Stimulated activated effector memory CD8-positive, alpha-beta T cell treated with anti-CD3 and anti-CD28 coated beads, Interleukin-12 subunit alpha, Interleukin-12 subunit beta, amount 100 ng/mL, for 72 hours (primary cell): Measurements from ENCODE around the gene FRY.

Experiments
- ATAC-seq: fragments of 150-1000 bp; cut with Tn5 transposase; 2 replicates; pipeline ENCODE4 v1.10.0; 2021
- DNase-seq, 2 donors: peaks; one replicate each; pipeline ENCODE4 v3.0.0; 2021 to 2022; ENCODE audit warnings: low spot score in 2 of 2
- H3K27ac Mint-ChIP-seq: one replicate; pipeline ENCODE4 v1.8.0; 2022; ENCODE audit warnings: mild to moderate bottlenecking, mixed read lengths
- H3K36me3 Mint-ChIP-seq: one replicate; pipeline ENCODE4 v1.8.0; 2022; ENCODE audit warnings: mild to moderate bottlenecking, mixed read lengths
- H3K4me1 Mint-ChIP-seq: one replicate; pipeline ENCODE4 v1.8.0; 2022; ENCODE audit warnings: mixed read lengths
- H3K4me3 Mint-ChIP-seq: one replicate; pipeline ENCODE4 v1.8.0; 2022; ENCODE audit warnings: mild to moderate bottlenecking, mixed read lengths
- H3K9me3 Mint-ChIP-seq: one replicate; pipeline ENCODE4 v1.8.0; 2022; ENCODE audit warnings: mixed read lengths

The FRY gene

DNA sequence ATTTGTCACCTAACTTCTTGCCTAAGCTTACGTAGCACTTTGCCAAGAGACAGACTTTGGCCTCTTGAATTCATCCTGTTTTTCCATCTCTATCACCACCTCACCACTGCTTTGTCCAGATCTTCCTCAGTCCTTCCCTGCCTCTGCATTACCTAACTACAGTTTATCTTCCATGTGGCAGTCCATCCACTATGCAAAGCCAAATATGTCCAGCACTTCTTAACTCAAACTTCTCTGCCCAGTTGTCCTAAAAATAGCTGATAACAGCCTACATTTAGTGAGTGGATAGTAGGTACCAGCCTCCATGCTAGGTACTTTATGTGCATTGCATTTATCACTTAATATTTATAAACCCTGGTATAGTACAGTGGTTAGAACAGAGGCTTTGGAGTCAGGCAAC is 172.2 kb downstream of the FRY start:
- Mint-ChIP-seq H3K27ac (no peak overlapping the region), H3K4me1 (no peaks in the 10 kb centered on the region), H3K4me3 (no peak overlapping the region), H3K36me3 (no peaks in the 10 kb centered on the region), H3K9me3 (no peaks in the 10 kb centered on the region)
- DNase-seq (no peak), ATAC-seq (no peak)

DNA sequence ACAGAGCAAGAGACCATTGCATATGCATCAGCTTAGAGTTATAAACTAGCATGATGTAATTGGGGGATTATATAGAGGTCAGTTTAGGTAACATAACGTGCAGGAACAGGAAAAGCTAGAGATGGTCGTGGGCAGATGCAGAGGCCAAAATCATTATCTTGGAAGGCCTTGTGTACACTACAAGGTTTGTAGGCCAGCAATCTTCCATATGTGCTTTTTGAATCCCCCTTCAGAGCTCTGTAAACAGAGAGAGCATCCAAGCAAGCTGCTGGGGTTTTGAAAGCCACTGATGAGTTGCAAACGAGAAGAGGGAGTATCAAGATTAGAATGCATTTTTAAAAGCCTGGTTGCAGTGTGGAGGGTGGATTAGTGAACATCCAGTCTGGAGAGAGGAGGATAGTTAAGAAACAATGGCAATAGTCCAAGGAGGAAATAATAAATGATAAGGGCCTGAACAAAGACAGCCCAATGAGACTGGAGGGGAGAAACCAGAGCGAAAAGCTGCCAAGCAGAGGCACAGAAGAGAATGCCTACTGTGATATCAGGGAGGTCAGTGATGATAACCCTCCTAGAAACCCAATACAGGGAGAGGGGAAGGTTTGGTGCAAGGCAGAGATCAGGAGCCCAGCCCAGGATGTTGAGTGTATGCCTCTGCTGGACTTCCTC is 174.0 kb downstream of the FRY start:
- H3K36me3 Mint-ChIP-seq = no peaks in the 10 kb centered on the region
- H3K4me1 Mint-ChIP-seq = no peaks in the 10 kb centered on the region
- no peaks in the 10 kb centered on the region for H3K9me3 Mint-ChIP-seq
- ATAC-seq (no peak), DNase-seq (no peak)
- H3K4me3 Mint-ChIP-seq = no peak overlapping the region
- no peak overlapping the region for H3K27ac Mint-ChIP-seq

DNA sequence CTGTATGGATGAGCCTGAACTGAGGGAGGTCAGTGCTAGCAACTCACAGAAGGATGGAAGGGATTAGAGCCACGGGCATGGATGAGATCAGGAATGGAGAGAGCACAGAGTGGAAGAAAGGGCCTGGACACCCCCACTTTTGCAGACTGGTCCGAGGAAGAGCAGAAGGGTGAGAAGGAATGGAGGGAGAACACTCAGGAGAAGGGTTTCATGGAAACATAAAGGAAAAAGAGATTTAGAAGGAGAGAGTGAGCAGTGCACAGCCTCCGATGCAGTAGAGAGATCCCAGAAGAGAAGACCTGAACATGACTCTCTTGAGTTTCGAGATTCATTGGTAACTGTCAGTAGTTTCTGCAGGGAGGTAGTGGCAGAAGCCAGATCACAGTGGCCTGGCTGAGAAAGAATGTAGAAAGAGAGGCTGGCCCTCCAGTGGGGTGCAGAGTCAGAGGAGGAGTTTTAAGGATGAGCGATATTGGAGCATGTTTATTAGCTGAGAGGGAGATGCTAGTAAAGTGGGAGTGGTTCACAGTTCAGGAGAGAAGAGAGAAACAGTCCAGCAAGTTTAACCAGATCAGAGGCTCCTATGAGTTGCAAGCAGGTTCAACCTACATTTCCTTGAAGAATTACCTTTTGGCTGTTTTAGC is 174.6 kb downstream of the FRY start:
- Mint-ChIP-seq H3K4me3 (no peak overlapping the region), H3K36me3 (no peaks in the 10 kb centered on the region), H3K9me3 (no peaks in the 10 kb centered on the region), H3K27ac (no peak overlapping the region), H3K4me1 (no peaks in the 10 kb centered on the region)
- ATAC-seq (no peak), DNase-seq (no peak)

DNA sequence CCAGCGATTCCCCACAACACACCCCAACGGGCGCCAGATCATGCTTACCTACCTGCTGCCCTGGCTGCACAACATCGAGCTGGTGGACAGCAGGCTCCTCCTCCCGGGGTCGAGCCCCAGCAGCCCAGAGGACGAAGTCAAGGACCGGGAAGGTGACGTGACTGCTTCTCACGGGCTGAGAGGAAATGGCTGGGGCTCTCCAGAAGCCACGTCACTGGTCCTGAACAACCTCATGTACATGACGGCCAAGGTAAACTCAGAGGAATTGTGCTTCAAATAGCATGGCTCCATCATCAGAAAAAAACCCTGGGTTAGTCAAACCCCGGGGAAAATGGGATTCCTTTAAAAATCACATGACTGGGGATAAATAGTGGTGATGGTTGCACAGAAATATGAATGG is 177.3 kb downstream of the FRY start:
- Mint-ChIP-seq H3K4me1 (no peaks in the 10 kb centered on the region), H3K27ac (no peak overlapping the region), H3K9me3 (no peaks in the 10 kb centered on the region), H3K4me3 (no peak overlapping the region), H3K36me3 (no peaks in the 10 kb centered on the region)
- ATAC-seq (no peak), DNase-seq (no peak)

DNA sequence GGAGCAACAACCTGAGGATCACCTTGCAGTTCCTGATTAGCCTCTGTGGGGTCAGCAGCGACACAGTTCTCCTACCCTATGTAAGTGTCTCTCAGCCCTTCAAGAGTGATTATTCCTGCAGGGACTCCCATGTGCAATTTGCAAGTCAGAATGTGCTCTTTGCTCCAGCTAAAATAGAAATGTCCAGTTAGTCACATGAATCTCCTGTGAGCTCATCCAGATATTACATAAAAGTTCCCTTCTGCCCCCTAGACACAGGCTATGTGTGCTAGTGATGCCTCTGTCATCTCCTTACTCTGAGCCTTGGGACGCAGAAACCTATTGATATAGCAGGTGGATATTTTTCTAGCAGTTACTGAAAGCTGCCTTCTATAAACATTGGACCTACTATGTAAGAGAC is 178.1 kb downstream of the FRY start:
- peaks cover under 1% of the 10 kb centered on the region for H3K36me3 Mint-ChIP-seq
- DNase-seq = no peak

DNA sequence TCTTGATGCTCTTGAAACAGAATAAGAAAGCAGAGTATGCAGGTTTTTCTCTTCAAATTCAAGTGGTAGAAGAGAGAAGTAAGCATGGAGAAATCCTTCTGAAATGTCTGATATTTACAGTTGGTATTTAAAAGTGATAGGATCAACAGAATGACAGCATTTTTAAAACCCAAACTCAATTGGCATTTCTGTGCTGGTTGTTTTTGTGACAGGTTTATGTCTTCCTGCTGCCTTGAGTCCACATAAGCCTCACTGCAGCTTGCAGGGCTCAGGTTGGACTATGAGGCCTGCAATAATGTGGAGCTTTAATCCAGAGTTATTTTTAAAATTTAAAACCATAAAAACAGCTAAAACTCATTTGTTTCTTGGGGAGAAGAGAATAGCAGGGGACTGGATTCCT is 178.5 kb downstream of the FRY start:
- DNase-seq = no peak
- no peak overlapping the region for H3K4me3 Mint-ChIP-seq
- H3K36me3 Mint-ChIP-seq = peaks cover 5% of the 10 kb centered on the region
- ATAC-seq = no peak
- H3K27ac Mint-ChIP-seq = no peak overlapping the region
- no peaks in the 10 kb centered on the region for H3K4me1 Mint-ChIP-seq
- no peaks in the 10 kb centered on the region for H3K9me3 Mint-ChIP-seq

More for the DNA sequence above, 178.1 kb downstream of the FRY start:
- Mint-ChIP-seq H3K4me3 (no peak overlapping the region), H3K27ac (no peak overlapping the region), H3K9me3 (no peaks in the 10 kb centered on the region), H3K4me1 (no peaks in the 10 kb centered on the region)
- no peak for ATAC-seq

DNA sequence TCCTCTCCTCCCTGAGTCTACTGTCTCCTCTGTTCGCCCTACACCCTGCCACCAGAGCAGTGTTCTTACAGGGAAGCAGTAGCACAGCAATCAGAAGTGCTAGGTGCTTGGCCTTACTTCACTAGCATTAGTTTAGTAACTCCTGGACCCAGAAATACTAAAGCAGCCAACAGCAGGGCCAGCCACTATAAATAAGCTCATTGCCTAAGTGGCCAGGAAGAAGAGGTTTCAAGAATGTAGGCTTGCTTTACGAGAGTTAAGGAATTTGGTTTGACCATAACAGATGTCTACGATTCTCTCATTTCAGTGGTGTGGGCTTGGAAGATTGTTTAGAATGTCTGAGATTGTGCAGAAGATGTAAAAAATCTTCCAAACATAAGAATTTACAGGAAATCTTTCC is 180.2 kb downstream of the FRY start:
- H3K27ac Mint-ChIP-seq = no peak overlapping the region
- no peaks in the 10 kb centered on the region for H3K9me3 Mint-ChIP-seq

DNA sequence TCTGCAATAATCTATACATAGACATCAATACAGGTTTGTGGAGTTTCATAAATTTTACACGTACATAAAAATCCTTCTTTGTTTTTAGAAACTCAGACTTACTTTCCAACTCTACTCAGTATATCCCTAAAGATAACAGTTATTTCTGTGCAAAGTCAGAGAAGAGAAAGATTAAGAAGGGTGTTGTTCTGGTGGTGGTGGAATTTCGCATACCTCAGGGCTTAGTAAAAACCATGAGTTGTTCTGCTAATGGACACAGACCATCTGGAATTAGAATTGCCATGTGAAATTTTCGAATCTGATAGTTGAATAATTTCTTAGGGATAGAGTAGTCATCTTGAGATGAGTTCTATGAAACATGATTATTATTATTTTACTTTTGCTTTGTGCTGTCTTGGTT is 180.8 kb downstream of the FRY start:
- H3K4me3 Mint-ChIP-seq = no peak overlapping the region
- H3K36me3 Mint-ChIP-seq = peaks cover 5% of the 10 kb centered on the region
- ATAC-seq (no peak), DNase-seq (no peak)
- H3K4me1 Mint-ChIP-seq = no peaks in the 10 kb centered on the region
- H3K27ac Mint-ChIP-seq = no peak overlapping the region
- H3K9me3 Mint-ChIP-seq = no peaks in the 10 kb centered on the region

More for the DNA sequence above, 180.2 kb downstream of the FRY start:
- no peak for DNase-seq
- Mint-ChIP-seq H3K36me3 (peaks cover 5% of the 10 kb centered on the region), H3K4me1 (no peaks in the 10 kb centered on the region), H3K4me3 (no peak overlapping the region)
- no peak for ATAC-seq

DNA sequence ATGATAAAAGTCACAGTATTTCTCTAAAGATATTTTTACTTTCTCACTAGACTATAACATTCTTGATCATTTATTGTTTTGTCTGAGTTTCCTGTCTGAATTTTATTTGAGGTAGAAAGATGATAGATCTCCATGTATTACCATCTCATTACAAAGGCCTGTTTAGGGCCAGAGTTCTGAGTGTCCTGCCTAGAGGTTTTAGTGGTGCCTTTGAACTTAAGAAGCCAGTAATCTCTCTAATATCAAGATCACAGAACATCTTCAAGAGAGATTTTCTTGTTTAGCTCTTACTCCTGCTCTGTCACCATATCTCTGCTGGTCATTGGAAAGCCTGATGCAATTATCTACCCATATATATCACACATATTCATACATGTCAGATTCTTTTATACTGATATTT is 182.1 kb downstream of the FRY start:
- no peak for DNase-seq
- Mint-ChIP-seq H3K9me3 (no peaks in the 10 kb centered on the region), H3K36me3 (peaks cover 5% of the 10 kb centered on the region), H3K27ac (no peak overlapping the region), H3K4me1 (no peaks in the 10 kb centered on the region), H3K4me3 (no peak overlapping the region)
- ATAC-seq = no peak

DNA sequence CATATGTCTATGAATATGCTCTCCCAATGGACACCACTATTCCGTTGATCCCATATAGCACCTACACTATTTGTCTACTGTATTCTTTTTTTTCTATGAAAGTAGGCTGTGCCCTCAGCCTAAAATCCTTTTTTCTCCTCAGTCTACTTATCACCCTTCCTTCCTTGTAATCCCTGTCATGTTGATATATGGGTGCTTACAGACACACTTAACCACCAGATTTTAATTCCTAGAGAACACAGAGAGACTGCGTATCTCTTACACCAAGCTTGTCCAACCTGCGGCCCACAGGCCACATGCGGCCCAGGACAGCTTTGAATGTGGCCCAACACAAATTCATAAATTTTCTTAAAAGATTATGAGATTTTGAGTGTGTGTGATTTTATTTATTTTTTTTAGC is 182.5 kb downstream of the FRY start:
- Mint-ChIP-seq H3K4me1 (no peaks in the 10 kb centered on the region), H3K4me3 (no peak overlapping the region), H3K27ac (no peak overlapping the region), H3K9me3 (no peaks in the 10 kb centered on the region), H3K36me3 (peaks cover 5% of the 10 kb centered on the region)
- ATAC-seq = no peak
- DNase-seq = no peak

DNA sequence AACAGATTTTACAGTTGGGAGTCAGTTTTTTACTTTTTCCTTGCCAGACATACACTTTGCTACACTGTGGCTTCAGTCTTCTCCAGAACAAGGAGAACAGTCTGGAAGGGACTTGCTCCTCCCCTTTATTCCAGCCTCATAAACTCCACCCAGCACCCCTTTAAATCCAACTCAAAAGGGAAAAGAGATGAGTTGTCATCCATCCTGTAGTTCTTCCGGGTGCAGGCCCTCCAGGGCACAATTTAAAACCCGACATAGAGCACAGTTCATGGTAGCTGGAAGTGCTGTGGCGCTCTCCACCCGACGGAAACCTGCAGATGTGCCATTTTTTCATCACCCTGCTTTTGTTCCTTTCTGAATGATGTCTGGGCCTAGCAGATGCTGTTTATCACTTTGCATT is 184.7 kb downstream of the FRY start:
- no peaks in the 10 kb centered on the region for H3K9me3 Mint-ChIP-seq
- H3K4me1 Mint-ChIP-seq = no peaks in the 10 kb centered on the region
- ATAC-seq (no peak), DNase-seq (no peak)
- H3K27ac Mint-ChIP-seq = no peak overlapping the region
- no peak overlapping the region for H3K4me3 Mint-ChIP-seq
- peaks cover 5% of the 10 kb centered on the region for H3K36me3 Mint-ChIP-seq

DNA sequence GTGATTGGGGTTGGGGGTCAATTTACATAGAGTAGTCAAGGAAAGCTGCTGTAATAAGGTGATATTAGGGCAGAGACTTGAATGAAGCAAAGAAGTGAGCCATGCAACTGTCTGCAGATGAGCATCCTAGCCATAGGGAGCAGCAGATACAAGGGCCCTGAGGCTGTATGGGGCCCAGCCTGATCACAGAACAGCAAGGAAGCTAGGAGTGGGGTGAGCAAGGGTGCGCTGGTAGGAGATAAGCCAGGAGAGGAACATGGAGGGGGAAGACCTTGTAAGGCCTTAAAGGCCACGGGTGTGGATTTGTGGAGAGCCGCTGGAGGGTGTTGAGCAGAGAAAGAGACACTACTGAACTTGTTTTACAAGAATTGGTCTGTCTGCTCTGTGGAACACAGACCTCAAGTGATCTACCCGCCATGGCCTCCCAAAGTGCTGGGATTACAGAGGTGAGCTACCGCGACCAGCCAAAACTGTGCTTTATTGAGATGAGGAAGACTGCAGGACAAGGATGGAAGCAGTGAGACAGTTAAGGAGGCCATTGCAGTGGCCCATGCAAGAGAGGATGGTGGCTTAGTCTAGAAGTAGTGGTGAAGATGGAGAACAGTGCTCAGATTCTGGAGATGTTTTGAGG is 190.6 kb downstream of the FRY start:
- DNase-seq (no peak), ATAC-seq (no peak)
- Mint-ChIP-seq H3K27ac (peak overlapping the region; percentile 3), H3K4me3 (no peak overlapping the region), H3K36me3 (no peaks in the 10 kb centered on the region), H3K9me3 (no peaks in the 10 kb centered on the region), H3K4me1 (no peaks in the 10 kb centered on the region)

DNA sequence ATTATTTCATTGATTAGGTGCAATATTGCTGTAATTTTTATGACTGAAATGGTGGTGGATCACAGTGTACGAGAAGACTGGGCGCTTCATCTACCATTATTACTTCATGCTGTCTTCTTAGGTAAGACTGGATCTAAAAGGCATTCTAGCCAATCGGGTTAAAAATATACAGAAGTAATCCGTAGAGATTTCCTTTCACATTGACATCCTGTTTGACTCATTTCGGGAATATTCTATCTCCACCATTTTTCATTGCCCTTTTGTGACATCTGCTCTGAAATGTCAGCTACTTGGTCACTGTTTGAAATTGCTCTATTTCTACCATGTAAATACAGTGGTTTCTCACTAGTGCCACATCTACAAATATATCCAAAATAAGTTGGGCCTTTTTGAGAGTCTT is 193.3 kb downstream of the FRY start:
- Mint-ChIP-seq H3K27ac (no peak overlapping the region), H3K36me3 (no peaks in the 10 kb centered on the region), H3K4me1 (no peaks in the 10 kb centered on the region), H3K9me3 (no peaks in the 10 kb centered on the region), H3K4me3 (no peak overlapping the region)
- ATAC-seq = no peak
- no peak for DNase-seq

DNA sequence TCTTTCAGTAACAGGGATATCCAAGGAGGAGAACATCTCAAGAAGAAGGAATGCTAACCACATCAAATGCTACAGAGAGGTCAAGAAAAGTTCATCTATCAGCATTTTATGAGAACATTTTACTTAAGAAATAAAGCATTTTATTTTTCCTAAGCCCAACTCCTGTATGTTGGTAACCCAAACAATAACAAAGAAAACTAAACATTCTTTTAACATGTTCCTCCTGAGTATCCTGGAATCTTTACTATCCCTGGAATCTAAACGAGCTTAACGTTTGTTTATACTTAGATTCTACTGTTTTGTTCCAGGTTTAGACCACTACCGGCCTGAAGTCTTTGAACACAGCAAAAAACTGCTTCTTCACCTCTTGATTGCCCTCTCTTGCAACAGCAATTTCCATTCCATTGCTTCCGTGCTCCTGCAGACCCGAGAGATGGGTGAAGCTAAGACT is 193.9 kb downstream of the FRY start:
- H3K4me1 Mint-ChIP-seq = no peaks in the 10 kb centered on the region
- no peak overlapping the region for H3K4me3 Mint-ChIP-seq
- DNase-seq = no peak
- no peak for ATAC-seq
- H3K36me3 Mint-ChIP-seq = no peaks in the 10 kb centered on the region
- H3K9me3 Mint-ChIP-seq = no peaks in the 10 kb centered on the region
- H3K27ac Mint-ChIP-seq = no peak overlapping the region

DNA sequence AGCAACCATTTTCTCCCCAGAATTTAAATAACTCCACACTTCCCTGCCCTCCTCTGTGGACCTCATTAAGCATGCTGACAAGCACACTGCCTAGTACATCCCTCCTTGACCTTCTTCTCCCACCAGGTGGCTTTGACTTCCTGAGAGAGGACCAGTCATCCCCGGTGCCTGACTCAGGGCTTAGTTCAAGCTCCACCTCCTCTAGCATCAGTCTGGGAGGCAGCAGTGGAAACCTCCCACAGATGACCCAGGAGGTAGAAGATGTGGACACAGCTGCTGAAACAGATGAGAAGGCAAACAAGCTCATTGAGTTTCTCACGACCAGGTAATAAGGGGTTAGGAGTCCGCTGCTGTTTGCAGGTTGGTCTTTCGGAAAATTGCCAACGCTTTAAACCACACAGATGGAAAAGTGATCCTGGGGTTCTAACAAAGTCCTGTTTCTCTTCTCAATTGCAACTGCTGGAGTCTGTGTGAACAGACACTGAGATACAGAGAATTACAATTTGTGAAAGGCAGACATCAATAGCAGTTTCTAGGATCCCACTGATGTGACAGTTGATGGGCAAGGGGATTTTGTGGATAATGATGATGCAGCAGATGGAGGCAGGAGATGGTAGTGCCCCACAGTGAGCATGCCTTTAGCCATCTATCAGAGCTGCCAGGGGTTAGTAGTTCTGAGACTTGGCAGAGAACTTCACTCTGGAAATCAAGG is 196.9 kb downstream of the FRY start:
- Mint-ChIP-seq H3K4me3 (no peak overlapping the region), H3K9me3 (no peaks in the 10 kb centered on the region), H3K4me1 (no peaks in the 10 kb centered on the region), H3K36me3 (no peaks in the 10 kb centered on the region), H3K27ac (no peak overlapping the region)
- DNase-seq (no peak), ATAC-seq (peak; percentile 73)

DNA sequence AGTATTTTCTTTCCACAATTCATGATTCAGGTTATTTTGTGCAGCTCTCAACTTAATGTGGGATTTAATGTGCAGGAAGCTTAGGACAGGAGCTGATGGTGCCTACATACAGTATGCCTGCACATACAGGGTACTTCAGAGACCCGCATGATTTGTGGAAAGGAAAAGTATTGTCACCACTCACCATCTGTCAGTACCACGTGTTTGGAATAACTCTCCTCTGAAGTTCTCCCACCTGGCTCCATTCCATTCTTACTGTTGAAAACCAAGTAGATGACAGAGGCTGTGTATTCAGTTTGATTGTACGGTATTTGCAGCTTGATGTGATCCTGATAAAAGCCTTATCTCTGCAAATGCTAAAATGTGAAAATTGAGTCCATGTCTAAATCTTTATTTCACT is 197.9 kb downstream of the FRY start:
- DNase-seq = no peak
- no peaks in the 10 kb centered on the region for H3K36me3 Mint-ChIP-seq
- no peaks in the 10 kb centered on the region for H3K4me1 Mint-ChIP-seq

More for the DNA sequence above, 197.9 kb downstream of the FRY start:
- no peak overlapping the region for H3K4me3 Mint-ChIP-seq
- H3K27ac Mint-ChIP-seq = no peak overlapping the region
- no peak for ATAC-seq
- H3K9me3 Mint-ChIP-seq = no peaks in the 10 kb centered on the region
